HG03135 (cell line): ENCODE data around the gene LPCAT2.
"Not testable (repeated sequence)": the region's sequence is repeated elsewhere in the genome, so short reads cannot be mapped to it uniquely, and the experiment has no call there.

ENCODE experiments used
- ATAC-seq: cut with Tn5 transposase; IDR thresholded peaks from one replicate; pipeline ENCODE4 v1.9.1; 2021; ENCODE audit warnings: mild to moderate bottlenecking, moderate library complexity; ENCODE audit not compliant: unreplicated experiment

LPCAT2 gene

DNA sequence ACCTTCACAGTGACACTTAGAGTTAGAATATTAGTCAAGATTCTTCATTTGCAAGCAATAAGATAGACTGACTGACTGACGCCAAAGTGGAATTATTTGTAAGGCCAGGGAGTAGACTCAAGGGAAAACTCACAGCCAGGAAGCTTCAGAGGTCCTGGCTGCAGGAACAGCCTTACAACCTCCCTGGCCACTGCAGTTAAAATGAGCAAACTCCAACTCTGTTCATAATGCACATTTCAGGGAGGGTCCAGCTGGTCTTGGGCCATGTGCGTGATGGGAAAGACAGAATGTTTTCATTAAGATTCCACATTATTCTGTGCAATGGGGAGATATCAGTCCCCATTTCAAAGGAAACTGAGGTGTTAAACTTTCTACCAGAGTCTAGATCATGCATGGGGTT lies 67.5 kb downstream of the LPCAT2 start:
- ATAC-seq = no peak

DNA sequence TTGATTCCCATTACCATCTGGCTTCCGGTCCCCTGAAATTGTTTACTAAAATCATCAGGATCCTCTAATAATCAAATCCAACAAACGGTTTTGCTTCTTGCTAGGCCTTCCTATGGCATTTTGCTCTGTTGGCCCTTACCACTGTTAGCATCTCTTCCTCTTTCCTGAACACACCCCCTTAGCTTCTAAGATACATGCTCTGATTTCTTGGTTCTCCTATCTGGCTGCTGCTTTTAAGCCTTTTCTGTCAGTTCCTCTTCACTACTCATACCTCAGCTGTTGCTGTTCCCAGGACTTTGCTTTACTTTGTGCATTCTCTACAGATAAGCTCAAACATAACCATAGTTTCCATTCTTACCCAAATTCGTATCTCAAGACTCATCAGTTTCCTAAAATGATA lies 69.0 kb downstream of the LPCAT2 start:
- ATAC-seq = no peak

DNA sequence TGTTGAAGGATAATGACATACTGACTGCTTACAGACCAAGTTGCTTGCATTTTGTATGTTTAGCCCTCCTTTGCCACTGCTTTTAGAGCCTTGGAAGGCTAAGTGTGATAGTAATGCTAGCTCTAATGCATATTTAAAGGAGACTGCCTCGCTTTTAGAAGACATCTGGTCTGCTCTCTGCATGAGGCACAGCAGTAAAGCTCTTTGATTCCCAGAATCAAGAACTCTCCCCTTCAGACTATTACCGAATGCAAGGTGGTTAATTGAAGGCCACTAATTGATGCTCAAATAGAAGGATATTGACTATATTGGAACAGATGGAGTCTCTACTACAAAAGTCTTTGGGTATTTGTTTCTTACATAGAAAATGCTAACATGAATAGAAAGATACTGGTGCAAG lies 76.8 kb downstream of the LPCAT2 start:
- no peak for ATAC-seq

DNA sequence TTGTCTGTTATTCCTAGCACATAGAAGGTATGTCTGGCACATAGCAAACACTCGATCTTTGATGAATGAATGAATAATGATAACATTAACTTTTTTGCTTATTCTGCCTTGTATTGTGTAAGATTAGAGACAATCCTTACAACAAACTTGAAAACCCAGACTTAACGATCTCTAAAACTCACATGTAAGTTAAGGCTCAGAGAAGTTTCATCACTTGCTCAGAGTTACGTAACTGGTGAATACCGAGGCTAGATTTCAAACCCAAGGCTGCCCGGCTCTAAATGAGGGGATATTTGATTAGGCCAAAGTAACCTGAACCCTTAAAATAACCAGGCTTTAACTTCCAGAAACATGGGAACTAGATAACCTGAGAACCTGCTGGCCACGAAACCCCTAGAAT lies 79.9 kb downstream of the LPCAT2 start:
- ATAC-seq = no peak

DNA sequence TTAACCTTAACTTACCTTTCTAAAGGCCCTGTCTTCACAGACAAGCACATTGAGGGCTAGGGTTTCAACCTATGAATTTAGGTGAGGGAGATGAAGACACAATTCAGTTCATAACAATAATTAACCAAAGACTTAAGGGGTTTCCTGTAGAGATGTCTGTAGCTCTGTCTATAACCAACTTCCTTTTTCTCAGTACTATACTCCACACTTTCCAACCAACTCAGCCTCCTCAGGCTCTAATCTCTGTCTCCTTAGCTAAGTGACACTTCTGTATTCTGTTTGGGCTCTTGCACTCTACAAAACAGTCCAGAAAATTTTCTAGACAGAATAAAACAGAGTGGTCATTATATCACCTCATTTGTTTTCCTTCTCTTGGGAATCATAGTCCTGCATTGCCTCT lies 83.4 kb downstream of the LPCAT2 start:
- no peak for ATAC-seq

DNA sequence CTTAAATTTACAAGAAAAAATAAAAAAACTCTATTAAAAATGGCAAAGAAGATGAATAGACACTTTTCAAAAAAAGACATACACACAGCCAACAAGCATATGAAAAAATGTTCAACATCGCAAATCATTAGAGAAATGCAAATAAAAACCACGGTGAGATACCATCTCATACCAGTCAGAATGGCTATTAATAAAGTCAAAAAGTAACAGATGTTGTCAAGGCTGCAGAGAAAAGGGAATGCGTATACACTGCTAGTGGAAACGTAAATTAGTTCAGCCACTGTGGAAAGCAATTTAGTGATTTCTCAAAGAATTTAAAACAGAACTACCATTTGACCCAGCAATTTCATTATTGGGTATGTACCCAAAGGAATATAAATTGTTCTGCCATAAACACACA lies 89.1 kb downstream of the LPCAT2 start:
- no peak for ATAC-seq

DNA sequence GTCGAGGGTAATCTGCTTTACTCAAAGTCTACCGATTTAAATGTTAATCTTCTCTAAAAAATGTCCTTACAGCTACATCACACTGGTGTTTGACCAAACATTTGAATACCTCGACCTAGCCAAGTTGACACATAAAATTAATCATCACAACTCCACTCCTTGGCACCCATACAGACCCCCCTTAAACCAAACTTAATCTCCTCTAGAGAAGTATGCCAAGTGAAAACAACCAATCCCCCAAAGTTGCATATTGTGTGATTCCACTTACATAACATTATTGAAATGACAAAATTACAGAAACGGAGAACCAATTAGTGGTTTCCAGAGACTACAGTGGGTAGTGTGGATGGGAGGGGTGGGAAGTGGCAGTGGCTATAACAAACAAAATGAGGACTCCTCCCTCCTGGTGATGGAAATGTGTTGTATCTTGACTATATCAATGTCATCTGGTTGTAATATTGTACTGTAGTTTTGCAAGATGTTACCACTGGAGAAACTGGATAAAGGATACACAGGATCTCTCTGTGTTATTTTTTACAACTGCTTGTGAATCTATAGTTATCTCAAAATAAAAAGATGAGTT lies 97.0 kb downstream of the LPCAT2 start:
- no peak for ATAC-seq

DNA sequence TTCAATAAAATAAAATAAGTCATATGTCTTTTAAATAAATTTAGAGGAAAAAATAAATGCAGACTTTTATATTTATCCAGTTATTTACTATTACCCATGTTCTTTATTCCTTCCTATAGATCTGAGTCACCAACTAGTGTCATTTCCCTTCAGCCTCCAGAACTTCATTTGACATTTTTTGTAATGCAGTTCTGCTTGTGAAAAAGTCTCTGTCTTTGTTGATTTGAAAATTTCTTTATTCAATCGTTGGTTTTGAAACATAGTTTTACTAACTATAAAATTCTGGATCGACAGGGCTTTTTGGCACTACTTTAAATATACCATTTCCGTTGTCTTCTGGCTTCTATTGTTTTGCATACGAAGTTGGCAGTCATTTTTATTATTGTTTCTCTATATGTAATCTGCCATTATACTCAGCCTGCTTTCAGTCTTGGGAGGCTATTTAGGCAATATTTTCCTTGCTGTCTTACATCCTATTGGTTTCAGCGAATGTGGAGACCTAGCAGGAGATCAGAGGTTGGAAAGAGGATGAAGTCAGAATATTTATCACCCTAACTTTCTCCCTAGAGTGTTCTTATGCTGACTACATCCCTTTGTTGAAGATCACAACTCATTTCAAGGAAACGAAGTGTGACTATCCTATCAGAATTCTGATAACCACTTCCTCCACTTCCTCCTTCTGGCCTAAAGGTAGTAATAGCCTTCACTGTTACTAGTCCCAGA lies 104.9 kb downstream of the LPCAT2 start:
- no peak for ATAC-seq

DNA sequence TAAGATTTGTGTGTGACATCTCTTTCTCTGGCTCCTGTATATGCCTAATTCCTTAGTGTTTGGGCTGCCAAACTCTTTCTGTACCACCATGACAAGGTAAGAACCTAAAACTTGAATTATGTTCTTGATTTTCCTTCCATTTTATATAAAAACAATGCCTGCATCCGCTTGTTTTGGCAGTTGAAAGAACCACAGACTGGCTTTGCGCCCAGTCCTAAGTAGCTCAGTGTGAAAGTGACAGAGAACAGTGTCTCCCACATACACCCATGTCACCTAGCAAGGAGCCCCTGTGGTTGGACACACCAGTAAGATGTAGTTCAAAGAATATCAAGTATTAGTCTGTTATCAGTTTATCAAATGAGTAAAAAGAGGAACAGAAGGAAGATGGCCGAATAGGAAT lies 106.2 kb downstream of the LPCAT2 start:
- no peak for ATAC-seq

DNA sequence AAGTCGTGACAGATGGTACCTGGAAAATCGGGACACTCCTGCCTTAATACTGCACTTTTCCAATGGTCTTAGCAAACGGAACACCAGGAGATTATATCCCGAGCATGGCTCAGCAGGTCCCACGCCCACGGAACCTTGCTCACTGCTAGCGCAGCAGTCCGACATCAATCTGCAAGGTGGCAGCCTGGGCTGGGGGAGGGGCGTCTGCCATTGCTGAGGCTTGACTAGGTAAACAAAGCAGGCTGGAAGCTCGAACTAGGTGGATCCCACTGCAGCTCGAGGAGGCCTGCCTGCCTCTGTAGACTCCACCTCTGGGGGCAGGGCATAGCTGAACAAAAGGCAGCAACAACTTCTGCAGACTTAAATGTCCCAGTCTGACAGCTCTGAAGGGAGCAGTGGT lies 106.8 kb downstream of the LPCAT2 start:
- ATAC-seq = not testable (repeated sequence)

DNA sequence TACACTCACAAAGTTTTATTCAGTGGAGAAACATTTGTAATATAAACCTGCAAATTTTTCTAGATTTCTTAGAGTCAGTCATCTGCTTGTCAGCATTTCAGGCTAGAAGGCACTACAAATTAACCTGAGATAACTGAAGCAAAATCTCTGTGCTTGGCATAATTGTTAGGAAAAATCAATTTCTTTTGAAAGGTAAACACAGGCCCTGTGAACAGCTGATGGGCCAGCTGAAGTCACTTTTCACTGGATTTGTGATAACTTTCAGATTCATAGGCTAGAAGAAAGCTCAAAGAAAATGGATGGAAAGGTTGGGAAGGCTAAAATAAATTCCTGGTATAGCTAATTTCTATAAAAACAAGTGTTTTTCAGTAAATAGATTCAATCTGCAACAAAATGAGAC lies 112.9 kb downstream of the LPCAT2 start:
- no peak for ATAC-seq

DNA sequence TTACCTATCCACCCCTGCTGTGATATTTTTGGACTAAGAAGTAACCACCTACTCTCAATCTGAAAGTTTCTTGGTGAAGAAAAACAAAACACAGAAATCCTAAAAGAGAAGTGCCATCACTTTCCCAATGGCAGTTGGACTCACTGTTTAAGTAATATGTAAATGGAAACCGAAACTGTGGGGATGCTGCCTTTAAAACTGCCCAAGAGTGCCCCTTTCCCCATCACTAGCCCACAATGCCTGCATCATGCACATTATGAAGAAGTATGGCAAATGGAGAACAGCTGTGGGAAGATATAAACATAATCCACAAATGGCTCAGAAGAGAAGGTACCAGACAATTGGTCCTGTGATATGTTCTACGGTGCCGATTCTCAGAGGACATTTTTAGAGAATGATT lies 113.4 kb downstream of the LPCAT2 start:
- ATAC-seq = no peak

DNA sequence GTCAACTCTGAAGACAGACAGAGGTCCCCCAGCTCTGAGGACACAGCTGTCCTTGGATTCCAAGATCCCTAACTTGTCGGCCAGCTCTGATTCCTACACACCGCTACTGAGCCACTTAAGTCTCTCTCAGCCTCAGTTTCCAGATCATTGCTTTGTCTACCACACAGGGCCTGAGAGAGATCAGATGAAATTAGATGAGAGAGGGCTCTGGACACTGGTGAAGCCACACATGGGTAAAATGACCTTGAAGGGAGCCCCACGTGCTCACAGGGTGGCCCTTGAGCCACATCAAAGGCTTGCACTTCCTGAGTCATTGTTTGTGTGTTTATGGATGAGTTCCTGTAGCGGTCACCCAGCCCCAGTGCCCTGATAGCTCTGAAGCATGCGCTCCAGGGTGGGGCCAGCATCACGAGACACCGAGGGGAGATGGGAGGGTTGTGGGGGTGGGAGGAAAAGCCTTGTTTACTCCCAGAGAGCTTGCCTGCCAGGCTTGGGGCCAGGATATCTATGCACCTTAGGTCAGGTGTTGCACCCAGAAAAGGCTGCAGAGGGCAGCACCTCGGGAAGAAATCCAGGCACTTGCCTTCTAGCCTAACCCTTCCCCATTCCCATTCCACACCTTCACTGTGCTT lies 114.2 kb downstream of the LPCAT2 start:
- no peak for ATAC-seq

DNA sequence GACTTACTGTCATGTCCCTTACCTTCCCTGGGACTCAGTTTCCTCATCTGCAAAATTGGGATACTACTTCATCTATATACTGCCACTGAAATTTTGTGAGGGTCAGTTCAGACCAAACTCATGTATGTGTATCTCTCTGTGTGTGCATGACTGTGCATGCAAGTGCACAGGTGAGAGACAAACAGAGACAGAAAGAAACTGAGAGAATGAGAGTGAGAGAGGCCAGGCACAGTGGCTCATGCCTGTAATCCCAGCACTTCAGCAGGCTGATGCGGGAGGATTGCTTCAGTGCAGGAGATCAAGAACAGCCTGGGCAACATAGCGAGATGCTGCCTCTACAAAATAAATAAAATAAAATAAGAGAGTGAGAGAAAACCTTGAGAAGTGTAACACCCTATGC lies 114.8 kb downstream of the LPCAT2 start:
- no peak for ATAC-seq

DNA sequence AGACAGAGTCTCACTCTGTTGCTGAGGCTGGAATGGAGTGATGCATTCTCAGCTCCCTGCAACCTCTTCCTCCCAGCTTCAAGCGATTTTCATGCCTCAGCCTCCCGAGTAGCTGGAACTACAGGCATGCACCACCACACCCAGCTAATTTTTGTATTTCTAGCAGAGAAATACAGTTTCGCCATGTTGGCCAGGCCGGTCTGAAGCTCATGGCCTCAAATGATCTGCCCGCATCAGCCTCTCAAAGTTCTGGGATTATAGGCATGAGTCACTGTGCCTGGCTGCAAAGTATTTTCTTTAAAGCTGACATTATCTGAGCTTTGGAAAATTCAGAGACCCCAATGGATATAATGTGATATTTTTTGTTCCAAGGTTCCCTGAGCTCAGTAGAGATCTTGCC lies 115.8 kb downstream of the LPCAT2 start:
- ATAC-seq = no peak

DNA sequence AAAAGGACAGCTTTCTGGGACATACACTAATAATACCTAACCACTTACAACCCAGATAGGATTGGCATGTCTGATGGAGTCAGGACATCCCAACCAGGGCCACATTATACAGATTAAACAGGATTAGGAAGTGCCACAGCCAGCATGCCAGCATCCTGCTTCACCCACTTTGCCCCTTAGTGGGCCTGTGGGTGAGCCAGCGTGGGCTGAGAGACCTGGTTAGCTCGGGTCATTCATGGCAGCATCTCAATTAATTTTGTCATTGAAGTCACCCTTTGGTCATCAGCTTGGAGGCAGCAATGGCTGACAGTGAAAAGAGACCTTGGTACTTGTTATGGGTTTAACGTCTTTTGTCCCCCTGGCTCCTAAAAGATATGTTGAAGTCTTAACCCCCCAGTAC lies 117.0 kb downstream of the LPCAT2 start:
- ATAC-seq = no peak

DNA sequence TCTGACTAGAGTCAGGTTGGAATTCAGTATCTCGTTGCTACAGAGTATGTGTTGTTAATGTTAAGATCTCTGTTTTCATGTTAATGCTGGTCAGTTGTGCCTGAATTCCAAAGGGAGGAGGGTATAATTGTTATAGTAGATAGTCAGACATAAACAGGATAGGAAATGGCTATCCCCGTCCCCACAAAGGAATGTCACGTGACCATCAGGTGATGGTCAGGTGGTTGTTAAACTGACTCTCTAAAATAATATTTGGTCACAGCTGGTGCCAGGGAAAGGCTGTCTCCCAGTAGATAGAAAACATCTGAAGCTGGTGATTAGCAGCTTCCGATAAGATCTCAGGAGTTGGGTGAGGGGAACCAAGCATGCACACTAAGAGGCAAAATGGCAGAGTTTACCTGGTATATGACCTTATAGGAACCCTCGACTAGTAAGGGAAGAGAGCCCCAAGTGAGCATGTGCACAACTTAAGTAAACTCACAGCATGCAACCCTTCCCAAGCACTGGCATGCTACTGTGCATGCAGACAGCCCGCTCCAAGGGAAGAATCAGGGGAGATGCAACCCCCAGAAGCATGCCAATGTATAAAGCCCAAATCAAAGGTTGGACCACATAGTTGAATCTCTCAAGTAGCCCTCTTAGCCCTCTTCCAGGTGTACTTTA lies 119.6 kb downstream of the LPCAT2 start:
- ATAC-seq = no peak

DNA sequence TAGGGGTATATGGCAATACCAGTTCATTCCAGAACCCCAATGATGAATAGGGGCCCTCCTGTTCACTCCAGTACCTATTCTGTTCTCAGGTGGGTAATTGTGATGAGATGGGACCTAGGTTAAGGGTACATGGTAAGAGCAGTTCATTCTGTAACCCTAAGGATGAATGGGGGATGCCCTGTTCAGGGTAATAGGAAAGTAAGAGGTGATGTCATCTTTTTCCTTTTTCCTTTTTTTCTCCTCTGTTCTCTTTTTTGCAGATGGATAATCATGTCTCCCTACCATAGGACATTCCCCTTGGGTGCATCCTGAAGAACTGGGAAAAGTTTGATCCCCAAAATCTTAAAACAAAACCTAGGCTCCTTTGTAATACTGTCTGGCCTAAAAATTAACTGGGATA lies 121.9 kb downstream of the LPCAT2 start:
- ATAC-seq = no peak

DNA sequence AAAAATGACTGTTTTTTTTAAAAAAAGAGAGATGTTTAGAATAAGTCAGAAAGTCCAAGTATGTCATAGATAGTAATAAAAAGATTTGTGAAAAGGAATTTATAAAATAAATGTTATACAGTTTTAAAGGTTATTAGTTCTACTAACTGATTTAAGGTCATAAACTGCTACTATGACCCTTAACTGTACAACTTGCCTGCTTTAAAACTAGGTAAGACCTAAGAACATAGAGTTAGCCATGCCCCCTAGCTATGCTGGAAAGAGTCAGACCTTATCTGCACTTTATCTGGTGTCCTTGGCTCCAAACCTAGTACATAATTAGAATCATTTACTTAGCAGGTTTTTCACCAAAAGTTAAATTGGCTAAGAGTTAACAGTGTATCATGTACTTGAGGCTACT lies 123.4 kb downstream of the LPCAT2 start:
- ATAC-seq = no peak

DNA sequence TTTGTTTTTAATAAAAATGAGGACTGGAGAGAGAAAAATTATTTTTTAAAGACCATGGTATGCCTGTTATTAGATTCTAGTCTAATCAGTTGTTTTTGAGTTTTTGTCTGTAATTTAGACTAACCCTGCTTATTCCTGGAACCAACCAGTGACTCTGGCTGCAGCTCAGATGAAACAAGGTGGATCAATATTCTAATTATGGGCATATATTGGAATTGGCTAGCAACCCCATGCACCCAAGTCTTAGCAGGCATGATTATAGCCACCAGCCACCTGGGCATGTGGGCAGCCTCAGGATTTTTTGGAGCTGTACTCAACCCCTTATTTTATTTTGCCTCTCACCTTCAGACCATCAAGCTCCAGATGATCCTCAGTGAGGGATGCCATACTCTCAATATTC lies 125.3 kb downstream of the LPCAT2 start:
- ATAC-seq = no peak
